ENCODE data around the gene DACT2.
"Not testable (repeated sequence)": the region's sequence is repeated elsewhere in the genome, so short reads cannot be mapped to it uniquely, and the experiment has no call there.

DNA sequence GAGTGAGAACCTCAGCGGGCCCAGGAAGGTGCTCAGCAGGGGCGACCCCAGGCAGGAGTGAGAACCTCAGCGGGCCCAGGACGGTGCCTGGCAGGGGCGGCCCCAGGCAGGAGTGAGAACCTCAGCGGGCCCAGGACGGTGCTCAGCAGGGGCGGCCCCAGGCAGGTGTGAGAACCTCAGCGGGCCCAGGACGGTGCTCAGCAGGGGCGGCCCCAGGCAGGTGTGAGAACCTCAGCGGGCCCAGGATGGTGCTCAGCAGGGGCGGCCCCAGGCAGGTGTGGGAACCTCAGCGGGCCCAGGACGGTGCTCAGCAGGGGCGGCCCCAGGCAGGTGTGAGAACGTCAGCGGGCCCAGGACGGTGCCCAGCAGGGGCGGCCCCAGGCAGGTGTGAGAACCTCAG, 37.3 kb upstream of the DACT2 start:
- TF ChIP-seq EP300 (IDR thresholded peaks at IDR 0.05; ENCODE audit: borderline replicate concordance in 1 of 2, low read depth in 2 of 2, low read length in 2 of 2); TCF12 (IDR thresholded peaks at IDR 0.05; ENCODE audit: low read depth, low read length); CHD2 (IDR thresholded peaks at IDR 0.05; ENCODE audit: low read length); EZH2 (IDR thresholded peaks at IDR 0.05; ENCODE audit: low read depth, low read length, severe bottlenecking); RAD21 (IDR thresholded peaks at IDR 0.05 in 1 of 2, conservative IDR thresholded peaks at IDR 0.05 in 1 of 2; ENCODE audit: low read depth in 2 of 2, low read length in 2 of 2); ASH2L (IDR thresholded peaks at IDR 0.05; ENCODE audit: low read length); TAF1 (IDR thresholded peaks at IDR 0.05; ENCODE audit: low read depth, low read length); RFX5 (IDR thresholded peaks at IDR 0.05; ENCODE audit: borderline replicate concordance, low read depth, low read length): not testable (repeated sequence)
- TF ChIP-seq, protein P1, sequence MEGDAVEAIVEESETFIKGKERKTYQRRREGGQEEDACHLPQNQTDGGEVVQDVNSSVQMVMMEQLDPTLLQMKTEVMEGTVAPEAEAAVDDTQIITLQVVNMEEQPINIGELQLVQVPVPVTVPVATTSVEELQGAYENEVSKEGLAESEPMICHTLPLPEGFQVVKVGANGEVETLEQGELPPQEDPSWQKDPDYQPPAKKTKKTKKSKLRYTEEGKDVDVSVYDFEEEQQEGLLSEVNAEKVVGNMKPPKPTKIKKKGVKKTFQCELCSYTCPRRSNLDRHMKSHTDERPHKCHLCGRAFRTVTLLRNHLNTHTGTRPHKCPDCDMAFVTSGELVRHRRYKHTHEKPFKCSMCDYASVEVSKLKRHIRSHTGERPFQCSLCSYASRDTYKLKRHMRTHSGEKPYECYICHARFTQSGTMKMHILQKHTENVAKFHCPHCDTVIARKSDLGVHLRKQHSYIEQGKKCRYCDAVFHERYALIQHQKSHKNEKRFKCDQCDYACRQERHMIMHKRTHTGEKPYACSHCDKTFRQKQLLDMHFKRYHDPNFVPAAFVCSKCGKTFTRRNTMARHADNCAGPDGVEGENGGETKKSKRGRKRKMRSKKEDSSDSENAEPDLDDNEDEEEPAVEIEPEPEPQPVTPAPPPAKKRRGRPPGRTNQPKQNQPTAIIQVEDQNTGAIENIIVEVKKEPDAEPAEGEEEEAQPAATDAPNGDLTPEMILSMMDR (IDR thresholded peaks at IDR 0.05; ENCODE audit: control extremely low read depth in 1 of 3, insufficient read depth in 1 of 3, low read depth in 1 of 3, low read length in 3 of 3), result not testable (repeated sequence)
- TF ChIP-seq, protein P2, sequence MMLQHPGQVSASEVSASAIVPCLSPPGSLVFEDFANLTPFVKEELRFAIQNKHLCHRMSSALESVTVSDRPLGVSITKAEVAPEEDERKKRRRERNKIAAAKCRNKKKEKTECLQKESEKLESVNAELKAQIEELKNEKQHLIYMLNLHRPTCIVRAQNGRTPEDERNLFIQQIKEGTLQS (IDR thresholded peaks at IDR 0.05; ENCODE audit: insufficient read depth, low read depth, low read length), result not testable (repeated sequence)
